HG02870 (cell line): ENCODE measurements around the gene ING5.

Source experiments
- ATAC-seq: cut with Tn5 transposase; IDR thresholded peaks from one replicate; pipeline ENCODE4 v1.9.1; 2021; ENCODE audit warnings: mild to moderate bottlenecking, moderate library complexity; ENCODE audit not compliant: unreplicated experiment

The ING5 gene

DNA sequence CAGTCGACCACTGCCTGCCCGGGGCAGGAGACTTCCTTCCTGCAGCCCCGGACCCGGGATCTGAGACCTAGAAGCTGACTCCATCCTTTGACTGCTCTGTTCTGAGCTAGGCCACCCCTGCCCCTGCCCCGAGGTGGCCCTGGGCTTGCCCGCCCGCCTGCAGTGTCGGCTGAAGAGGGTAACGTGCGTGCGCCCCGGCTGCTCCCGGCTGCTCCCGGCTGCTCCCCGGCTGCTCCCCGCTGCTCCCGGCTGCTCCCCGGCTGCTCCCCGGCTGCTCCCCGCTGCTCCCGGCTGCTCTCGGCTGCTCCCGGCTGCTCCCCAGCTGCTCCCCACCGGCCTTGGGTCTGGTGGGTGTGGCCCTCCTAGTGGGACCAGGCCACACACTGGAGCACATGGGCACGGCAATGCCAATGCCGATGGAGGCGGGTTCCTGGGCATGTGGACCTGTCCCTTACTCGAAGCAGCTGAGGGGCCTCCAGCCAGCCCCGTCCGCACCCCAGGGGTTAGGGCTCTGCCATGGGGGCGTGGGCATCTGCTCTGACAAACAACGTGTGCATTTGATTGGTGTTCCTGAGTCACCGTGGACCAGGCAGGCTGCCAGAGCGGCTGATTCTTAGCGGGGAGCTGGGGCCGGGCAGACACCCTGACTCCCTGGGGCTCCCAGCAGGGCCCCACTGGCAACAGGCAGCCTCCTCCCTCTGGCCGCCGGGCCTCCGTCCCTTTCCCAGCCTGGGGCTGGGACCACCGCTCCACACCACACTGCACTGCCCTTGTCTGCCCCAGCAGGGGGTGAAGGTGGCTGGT, 72.8 kb downstream of the ING5 start:
- ATAC-seq, result no peak

DNA sequence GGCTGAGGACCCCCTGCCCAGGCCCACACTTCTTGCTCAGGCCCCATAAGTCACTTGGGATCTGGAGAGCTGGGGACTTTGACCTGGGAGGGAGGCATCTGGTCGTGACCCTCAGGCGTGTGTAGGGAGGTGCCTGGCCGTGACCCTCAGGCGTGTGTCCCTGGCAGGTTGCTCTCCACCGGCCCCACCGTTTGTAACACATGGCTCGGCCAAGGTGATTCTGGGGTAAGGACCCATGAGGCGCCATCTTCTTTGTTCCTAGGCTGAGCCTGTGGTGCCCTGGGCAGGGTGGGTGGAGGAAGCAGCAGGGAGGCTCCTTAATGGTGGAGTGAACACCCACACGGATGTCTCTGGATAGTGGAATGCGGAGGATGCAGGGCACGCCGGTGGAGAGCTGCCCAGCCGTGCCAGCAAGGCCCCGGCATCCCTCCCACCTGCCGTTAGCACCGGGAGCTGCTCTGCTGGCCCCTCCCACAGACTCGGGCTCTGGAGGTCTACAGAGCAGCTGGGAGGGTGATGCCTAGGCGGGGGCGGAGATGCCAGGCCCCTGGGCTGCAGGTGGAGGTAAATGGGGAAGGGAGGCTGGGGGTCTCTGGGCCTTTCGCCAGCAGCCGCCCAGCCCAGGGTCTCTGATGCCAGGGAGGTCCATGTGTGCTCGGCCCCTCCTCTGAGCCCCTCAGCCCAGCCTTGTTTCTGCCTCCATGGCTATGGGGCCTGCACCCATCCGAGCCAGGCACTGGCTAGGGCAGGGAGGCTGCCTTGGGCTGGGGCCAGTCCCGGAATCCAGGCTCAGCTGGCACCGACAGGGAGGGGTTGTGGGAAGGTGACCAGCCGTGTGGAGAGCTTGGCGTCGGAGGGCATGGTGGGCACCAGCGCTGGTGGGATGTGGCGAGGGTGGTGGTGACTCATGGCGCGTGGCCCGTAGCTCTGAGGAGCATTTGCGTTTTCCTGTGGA, 73.7 kb downstream of the ING5 start:
- no peak for ATAC-seq

DNA sequence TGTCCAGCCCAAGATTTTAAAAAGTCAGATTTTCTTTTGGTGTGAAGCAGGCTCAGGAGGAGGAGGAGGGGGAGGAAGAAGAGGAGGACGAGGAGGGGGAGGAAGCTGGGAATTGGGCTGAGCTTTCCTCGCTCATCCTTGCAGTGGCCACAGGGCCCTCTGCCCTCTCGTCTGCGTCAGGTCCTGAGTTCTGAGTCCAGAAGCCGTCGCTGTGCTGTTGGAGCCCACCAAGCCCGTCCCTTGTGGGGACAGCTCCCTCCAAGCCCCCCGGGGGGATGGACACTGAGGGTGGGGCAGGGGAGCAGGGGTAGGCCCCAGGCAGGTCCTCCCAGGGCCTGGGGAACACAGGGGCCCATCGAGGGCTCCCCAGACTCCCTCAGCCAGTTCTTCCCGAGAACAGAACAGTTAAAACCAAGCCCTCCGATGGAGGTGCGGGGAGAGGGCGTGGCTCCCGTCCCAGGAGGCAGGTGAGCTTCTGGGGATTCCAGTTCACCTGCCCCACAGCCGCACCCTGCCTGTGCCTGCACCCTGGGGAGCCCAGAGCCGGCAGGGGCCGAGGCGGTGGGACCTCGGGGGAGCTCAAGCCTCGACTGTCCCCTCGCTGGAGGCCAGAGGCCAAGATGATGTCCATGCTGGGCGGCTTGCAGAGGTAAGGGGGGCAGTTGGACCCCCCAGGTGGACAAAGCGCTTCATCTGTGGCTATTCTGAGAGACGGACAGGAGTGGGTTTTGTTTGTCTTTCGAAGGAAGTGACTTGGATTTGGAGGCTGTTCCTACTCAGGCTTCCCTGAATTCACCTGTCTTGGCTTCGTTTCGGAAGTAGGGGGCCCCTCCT, 74.7 kb downstream of the ING5 start, which contains the start of gene GAL3ST2:
Gene GAL3ST2, plus strand, starts transcription at position 487 of the 834 bp plus-strand sequence. Its CDS starts 134 bp downstream, at position 621.
- ATAC-seq, result no peak

DNA sequence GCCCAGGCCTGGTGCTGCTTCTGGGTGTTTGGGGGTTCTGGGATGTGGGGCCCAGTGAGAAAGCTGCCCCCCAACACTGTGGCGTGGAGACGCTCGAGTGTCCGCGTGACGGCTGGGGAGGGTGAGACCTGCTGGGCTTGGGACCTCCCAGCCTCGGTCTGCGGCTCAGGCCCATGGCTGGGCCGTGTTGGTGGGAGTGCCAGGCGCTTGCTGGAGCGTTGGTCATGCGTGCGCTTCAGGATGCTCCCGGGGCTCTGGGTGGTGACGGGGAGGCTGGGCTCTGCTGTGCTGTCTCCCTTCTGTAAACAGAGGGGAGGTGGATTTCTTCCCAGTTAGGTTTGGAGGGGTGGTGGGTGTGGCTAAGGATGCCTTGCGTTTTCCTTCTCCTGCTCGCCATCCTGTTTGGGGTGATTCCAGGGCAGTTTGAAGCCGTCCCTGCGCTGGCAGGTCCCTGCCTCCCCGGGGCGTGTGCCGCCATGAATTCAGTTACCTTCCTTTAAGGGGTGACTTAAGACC, 75.4 kb downstream of the ING5 start:
- ATAC-seq, result no peak

DNA sequence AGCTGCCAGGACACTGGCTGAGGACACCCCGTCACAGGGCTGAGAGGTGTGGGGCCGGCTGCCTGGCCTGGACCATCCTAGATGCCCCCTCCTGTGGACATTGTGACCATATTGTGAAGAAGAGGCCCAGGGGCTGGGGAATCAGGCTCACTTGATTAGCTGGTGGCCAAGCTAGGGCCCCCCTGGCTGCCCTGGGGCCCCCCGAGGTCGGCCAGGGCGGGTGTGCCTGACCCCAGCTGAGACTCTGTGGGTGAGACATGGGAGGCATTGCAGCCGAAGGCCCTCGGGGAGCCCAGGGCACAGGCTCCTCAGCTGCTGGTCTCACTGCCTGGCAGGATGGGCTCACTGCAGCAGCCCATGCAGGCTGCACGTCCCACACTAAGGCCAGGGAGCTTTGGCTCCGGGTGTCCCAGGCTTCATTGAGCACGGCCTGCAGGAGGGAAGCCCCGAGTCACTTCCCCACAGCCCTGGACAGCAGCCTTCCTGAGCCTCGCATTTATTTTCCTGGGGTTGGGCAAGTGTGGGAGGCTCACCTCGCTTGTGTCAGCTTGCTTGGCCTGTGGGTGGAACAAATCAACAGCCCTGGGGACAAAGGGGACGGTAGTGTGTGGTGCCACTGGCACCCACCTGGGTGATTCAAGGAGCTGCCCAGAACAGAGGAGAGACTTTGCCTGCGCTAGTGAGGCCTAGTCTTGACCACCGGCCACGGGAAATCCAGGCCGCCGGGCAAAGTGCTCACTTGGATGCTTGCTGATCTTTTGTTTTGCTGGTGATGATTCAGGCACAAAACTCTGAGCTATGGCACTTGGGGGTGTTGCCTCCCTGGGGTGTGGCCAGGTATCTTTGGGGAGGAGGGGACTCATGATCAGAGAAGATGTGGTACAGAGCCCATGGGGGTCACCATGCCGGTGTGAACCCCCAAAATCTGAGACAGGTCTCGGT, 76.1 kb downstream of the ING5 start:
- no peak for ATAC-seq
